ENCODE results near the gene IL22RA2. TPM values are rescaled to one million over a fixed set of nuclear protein-coding genes. Genes with fewer than 3 reads are reported as not detected.

The IL22RA2 gene
- total and polyA plus RNA-seq, 2 of the 13 experiments (the other 11 are each of a cell fraction or from before 2014, with no cell fraction given) = not detected

GRCh38 chr6:137095651-137096238 is 77.7 kb downstream of the IL22RA2 start (continued):
- TF ChIP-seq BATF2 (CRISPR knock-in tag; IDR thresholded peaks at IDR 0.05) (no peak), ZNF337 (CRISPR knock-in tag; IDR thresholded peaks at IDR 0.05; ENCODE audit: borderline replicate concordance, low read depth) (no peak), ESRRA (CRISPR knock-in tag; IDR thresholded peaks at IDR 0.05; ENCODE audit: low read depth) (no peak)

- no TSS peak for BruUV-seq (replicated peaks)
- CTCF ChIA-PET (ENCODE audit: low intra/inter-chr PET ratio, low total read pairs) = interaction anchor here (1.0 to 4.0 kb wide), 6 partner anchors 71 to 546 kb away, joined by 3 to 39 read pairs (median 10); no protein-coding TSS in a partner anchor
These were observed 78.4 kb downstream of the IL22RA2 start for GRCh38 chr6:137095093-137095492.

More at GRCh38 chr6:137095093-137095492, 78.4 kb downstream of the IL22RA2 start:
- no peak for ATAC-seq
- no peak overlapping the region for H3K27ac ChIP-seq (ENCODE audit: extremely low read length, insufficient read depth, low read length)
- TF ChIP-seq POLR2A (IDR thresholded peaks at IDR 0.05; ENCODE audit: insufficient read depth in 1 of 2, low read depth in 2 of 2, low read length in 2 of 2) (no peak), ZNF207 (IDR thresholded peaks at IDR 0.05; ENCODE audit: borderline replicate concordance) (no peak), TSC22D2 (CRISPR knock-in tag; IDR thresholded peaks at IDR 0.05; ENCODE audit: borderline replicate concordance) (no peak), ZBTB21 (CRISPR knock-in tag; IDR thresholded peaks at IDR 0.05) (no peak), IRF9 (CRISPR knock-in tag; IDR thresholded peaks at IDR 0.05; ENCODE audit: borderline replicate concordance) (no peak), KDM5A (IDR thresholded peaks at IDR 0.05; ENCODE audit: borderline replicate concordance, low read length) (no peak), CREBL2 (CRISPR knock-in tag; IDR thresholded peaks at IDR 0.05; ENCODE audit: borderline replicate concordance) (no peak), NFATC3 (CRISPR knock-in tag; IDR thresholded peaks at IDR 0.05) (no peak), KMT2A (CRISPR knock-in tag; IDR thresholded peaks at IDR 0.05) (no peak), HDAC1 (CRISPR knock-in tag; IDR thresholded peaks at IDR 0.05) (no peak)
- no peaks in the 10 kb centered on the region for H3K79me2 ChIP-seq (ENCODE audit: insufficient read depth, low read length)
- in situ Hi-C loops (cut with HindIII; ENCODE audit: extremely low pct_ligation_motif_present, low pct_unique_long_range_greater_than_20kb) (loop anchor here (10.0 to 25.0 kb wide), 2 partner anchors 220 to 867 kb away; no protein-coding TSS in a partner anchor), intact Hi-C loops (cut with micrococcal nuclease; ENCODE audit: unreplicated experiment) (no loop called here)
- H3K36me3 ChIP-seq (replicated peaks in 1 of 2; ENCODE audit: control insufficient read depth in 1 of 2, insufficient read depth in 2 of 2, low read length in 2 of 2) = no peaks in the 10 kb centered on the region
- DNase-seq (ENCODE audit: low spot score) = no peak
- H3K4me2 ChIP-seq (ENCODE audit: low read depth, low read length) = no peak overlapping the region
- no peak for FAIRE-seq
- POLR2A ChIA-PET = no interaction called here
- peaks cover 0 to 5% of the 10 kb centered on the region in 2 experiments; a peak in 1 of 5 replicates for H3K27me3 ChIP-seq (ENCODE audit: control insufficient read depth in 1 of 2, insufficient read depth in 2 of 2, low read length in 2 of 2)
- H3K9me3 ChIP-seq (ENCODE audit: low read length) = no peaks in the 10 kb centered on the region
- 40% methylated on average over 10 of the region's 10 CpGs for WGBS (ENCODE audit: low lambda C conversion rate)
- H4K20me1 ChIP-seq (ENCODE audit: insufficient read depth, low read length) = no peaks in the 10 kb centered on the region
- no peak overlapping the region for H3K4me3 ChIP-seq (replicated peaks in 1 of 3; ENCODE audit: insufficient read depth in 1 of 3, low read depth in 2 of 3, low read length in 3 of 3)
- peaks cover 8% of the 10 kb centered on the region; the same call in 1 of the 2 replicates for H3K4me1 ChIP-seq (ENCODE audit: insufficient read depth, low read length)
- H2AFZ ChIP-seq (ENCODE audit: low read length) = no peak overlapping the region
- no peak overlapping the region for H3K9ac ChIP-seq (ENCODE audit: insufficient read depth, low read depth, low read length)

All from HepG2 (cell line).